ENCODE measurements around the gene NPTX2.

DNA sequence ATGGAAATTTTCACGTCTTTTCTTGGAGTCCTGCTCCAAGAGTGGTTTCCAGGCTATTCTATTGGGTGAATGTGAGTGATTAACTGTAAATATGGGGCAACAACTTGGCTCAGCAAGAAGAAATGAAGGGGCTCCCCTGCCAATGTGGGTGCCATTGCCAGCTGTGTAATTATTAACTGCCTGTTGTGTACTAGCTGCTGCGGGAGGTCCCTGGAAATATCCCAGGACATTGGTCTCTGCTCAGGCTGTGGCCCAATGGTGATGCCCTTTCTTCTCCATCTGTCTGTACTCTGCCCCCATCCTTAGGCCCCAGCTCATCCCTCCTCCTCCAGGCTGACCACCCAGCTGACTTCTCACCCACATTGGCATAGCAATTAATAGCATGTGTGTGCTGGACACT is 29.4 kb downstream of the NPTX2 start:
- TF ChIP-seq POLR2A (IDR thresholded peaks at IDR 0.05) (no peak), POLR2AphosphoS5 (IDR thresholded peaks at IDR 0.05) (no peak)
- TF ChIP-seq, protein P1, sequence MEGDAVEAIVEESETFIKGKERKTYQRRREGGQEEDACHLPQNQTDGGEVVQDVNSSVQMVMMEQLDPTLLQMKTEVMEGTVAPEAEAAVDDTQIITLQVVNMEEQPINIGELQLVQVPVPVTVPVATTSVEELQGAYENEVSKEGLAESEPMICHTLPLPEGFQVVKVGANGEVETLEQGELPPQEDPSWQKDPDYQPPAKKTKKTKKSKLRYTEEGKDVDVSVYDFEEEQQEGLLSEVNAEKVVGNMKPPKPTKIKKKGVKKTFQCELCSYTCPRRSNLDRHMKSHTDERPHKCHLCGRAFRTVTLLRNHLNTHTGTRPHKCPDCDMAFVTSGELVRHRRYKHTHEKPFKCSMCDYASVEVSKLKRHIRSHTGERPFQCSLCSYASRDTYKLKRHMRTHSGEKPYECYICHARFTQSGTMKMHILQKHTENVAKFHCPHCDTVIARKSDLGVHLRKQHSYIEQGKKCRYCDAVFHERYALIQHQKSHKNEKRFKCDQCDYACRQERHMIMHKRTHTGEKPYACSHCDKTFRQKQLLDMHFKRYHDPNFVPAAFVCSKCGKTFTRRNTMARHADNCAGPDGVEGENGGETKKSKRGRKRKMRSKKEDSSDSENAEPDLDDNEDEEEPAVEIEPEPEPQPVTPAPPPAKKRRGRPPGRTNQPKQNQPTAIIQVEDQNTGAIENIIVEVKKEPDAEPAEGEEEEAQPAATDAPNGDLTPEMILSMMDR (IDR thresholded peaks at IDR 0.05) = no peak
